GM19397 (cell line): ENCODE data around the gene EFCAB12.

Experiments
- ATAC-seq: cut with Tn5 transposase; IDR thresholded peaks from one replicate; pipeline ENCODE4 v1.9.1; 2021; ENCODE audit warnings: mild to moderate bottlenecking, moderate library complexity; ENCODE audit not compliant: unreplicated experiment

EFCAB12 gene

DNA sequence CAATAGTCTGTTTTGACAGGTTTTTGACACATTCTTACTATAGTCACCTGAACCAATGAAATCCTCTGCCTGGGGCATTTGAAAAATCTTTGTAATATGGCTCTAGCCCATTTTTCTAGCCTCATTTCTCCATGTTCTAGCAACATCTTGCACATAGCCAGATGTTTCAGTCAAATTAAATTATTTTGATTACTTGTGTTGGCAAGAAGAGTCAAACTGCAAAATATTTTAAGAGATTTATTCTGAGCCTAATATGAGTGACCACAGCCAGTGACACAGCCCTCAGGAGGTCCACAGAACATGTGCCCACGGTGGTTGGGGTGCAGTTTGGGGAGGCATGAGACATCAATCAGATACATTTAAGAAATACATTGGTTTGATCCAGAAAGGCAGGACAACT is 18.5 kb upstream of the EFCAB12 start:
- no peak for ATAC-seq

DNA sequence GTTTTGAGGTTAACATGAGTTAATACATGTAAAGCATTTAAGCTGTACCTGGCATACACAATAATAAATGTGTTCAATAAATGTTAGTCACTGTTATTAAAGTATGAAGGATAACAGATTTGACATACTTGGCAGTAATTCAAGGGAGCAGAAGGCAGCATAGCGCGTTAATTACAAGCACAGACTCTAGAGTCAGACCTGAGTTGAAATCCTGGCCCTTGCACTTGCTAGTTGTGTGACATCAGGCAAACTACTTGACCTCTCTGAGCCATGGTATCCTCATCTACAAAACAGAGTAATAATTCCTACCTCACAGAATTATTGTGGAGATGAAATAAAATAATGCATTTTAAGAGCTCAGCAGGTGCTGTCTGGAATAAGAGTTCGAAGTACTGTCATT is 17.0 kb upstream of the EFCAB12 start:
- ATAC-seq: no peak

- ATAC-seq: no peak
Observed at GRCh38 chr3:129442947-129443346, 14.5 kb upstream of the EFCAB12 start.

DNA sequence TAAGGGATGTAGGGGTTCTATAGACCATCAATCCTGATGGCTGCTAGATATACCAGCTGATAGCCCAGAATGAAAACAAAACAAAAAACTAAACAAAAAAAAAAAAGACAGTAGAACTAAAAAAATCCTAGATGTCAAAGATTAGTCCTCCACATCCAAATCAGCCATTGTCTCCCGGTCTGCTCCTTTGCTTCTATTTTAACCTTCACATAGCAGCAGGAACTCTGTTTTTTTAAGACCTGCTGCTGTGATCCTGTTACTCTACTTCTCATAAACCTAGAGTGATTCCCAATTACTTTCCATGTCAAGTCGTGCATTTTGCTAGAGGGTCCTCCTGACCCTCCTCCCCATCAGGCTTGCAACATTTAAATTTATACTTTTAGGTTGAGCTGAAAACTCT is 14.1 kb upstream of the EFCAB12 start:
- no peak for ATAC-seq

- no peak for ATAC-seq
Observed at GRCh38 chr3:129441782-129442181, 13.3 kb upstream of the EFCAB12 start.

GRCh38 chr3:129441215-129441614 is 12.8 kb upstream of the EFCAB12 start:
- ATAC-seq: no peak

GRCh38 chr3:129440618-129441190 is 12.3 kb upstream of the EFCAB12 start:
- no peak for ATAC-seq

GRCh38 chr3:129439817-129440617 is 11.6 kb upstream of the EFCAB12 start, which contains the start of the genes IFT122 and MBD4:
IFT122 (plus strand) TSS chr3:129440224; CDS start chr3:129440331, 107 bp downstream.
MBD4 (minus strand) TSS chr3:129439948; CDS start chr3:129439833, 115 bp downstream.
- peak; percentile 87 for ATAC-seq

- peak; percentile 9 for ATAC-seq
Observed at GRCh38 chr3:129439226-129439816, 10.9 kb upstream of the EFCAB12 start.

GRCh38 chr3:129435367-129435766 is 6.9 kb upstream of the EFCAB12 start:
- ATAC-seq: no peak

- ATAC-seq: no peak
Observed at GRCh38 chr3:129434140-129434539, 5.7 kb upstream of the EFCAB12 start.

DNA sequence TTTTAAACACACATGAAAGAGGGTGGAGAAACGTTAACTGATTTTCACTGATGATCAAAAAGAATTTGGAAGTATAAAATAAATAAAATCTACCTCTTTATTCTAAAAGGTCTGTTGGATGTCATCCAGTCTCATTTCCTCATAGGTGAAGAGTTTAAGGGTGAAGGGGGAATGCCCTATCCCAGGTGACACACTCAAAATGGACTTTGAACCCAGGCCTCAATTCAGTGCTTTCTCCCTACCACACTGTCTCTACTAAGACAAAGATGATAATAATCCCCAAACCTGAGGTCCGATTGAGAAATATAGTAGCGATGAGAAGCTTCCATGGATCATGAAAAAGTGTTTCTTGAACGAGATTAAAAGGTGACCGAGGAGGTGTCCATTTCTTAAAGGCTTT is 5.1 kb upstream of the EFCAB12 start:
- no peak for ATAC-seq

DNA sequence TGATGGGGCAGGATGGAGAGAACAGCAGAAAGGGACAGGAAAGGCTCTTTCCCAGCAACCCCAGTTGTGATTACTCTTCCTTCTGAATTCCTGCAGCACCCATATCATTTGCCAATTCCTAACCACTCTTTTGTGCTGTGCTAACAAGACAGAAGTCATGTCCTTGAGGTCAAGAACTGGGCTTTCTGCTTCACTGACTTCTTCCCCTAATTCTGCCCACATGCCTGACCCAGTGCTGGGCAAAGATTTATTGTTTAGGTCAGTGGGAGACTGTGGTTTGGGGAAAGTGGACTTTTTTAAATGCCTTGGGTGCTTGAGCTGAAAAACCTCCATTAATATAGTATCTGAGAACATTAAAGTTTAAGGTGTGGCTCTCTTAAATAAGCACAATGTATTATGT is 4.2 kb upstream of the EFCAB12 start:
- no peak for ATAC-seq

GRCh38 chr3:129432036-129432435 is 3.6 kb upstream of the EFCAB12 start:
- ATAC-seq: no peak

- ATAC-seq: no peak
Observed at GRCh38 chr3:129429602-129430001, 1.2 kb upstream of the EFCAB12 start.

DNA sequence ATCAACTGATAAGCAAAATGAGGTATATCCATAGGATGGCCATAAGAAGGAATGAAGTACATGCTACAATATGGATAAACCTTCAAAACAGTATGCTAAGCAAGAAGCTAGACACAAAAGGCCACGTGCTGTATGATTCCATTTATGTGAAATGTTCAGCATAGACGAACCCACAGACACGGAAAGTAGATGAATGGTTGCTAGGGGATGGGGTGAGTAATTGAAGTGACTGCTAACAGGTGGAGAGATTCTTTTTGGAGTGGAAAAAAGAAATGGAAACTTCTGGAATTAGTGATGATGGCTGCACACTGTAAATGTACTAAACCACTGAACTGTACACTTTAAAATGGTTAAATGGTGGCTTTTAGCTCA is 630 bp upstream of the EFCAB12 start:
- ATAC-seq: no peak

- ATAC-seq: no peak
Observed at GRCh38 chr3:129428007-129428375, 445 bp downstream of the EFCAB12 start.

DNA sequence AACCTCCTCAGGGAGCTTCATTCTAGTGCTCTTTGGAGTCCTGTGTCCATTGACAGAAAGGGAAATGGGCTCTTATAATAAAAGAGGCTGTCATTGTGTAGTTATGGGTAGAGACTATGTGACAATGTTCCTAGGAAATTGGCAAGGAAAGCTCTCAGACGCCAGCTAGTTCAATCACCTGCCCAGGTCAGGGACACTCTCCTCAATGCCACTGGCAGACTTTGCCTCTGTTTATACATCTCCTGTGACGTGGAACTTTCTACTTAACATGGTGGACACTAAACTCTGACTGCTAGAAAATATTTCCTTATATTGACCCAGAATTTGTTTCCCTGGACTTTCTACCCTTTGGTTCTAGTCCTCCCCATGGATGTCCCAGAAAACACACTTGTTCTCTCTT is 2.8 kb downstream of the EFCAB12 start:
- ATAC-seq: no peak

DNA sequence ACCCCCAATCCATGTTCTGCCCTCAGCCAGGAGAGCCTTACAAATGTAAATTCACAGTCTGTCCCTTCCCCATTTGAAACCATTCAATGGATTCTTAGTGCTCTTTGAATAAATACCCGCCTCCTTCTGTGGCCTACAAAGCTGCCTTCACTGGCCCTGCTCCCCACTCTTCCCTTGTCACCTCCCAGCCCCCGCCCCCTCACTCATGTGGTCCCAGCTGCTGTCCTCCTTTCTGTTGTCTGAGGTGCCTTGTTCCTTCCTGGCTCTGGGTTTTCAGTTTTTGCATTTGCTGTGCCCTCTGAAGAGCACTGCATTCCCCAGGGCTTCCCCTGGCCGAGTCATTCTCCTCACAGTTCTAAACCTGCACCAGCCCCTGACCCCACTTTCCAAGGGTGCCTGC is 3.2 kb downstream of the EFCAB12 start:
- no peak for ATAC-seq

DNA sequence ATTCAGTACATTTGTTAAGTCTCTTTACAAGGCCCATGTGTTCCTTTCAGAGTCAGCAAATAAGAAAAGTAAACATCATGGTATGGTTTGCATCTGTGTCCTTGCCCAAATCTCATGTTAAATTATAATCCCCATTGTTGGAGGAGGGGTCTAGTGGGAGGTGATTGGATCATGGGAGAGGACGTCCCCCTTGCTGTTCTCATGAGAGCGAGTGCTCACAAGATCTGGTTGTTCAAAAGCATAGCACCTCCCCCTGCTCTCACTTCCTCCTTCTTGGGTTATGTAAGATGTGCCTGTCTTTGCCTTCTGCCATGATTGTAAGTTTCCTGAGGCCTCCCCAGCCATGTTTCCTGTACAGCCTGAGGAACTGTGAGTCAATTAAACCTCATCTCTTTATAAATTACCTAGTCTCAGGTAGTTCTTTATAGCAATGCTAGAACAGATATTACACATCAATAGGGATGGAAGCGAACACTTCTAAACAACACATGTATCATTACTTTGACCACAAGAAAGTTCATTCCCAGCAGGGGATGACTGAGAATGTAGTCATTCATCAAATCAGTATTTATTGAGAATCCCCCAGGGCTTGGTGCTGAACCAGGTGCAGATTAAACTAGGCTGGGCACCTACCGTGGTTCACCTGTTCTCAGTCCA is 4.1 kb downstream of the EFCAB12 start:
- ATAC-seq: no peak

DNA sequence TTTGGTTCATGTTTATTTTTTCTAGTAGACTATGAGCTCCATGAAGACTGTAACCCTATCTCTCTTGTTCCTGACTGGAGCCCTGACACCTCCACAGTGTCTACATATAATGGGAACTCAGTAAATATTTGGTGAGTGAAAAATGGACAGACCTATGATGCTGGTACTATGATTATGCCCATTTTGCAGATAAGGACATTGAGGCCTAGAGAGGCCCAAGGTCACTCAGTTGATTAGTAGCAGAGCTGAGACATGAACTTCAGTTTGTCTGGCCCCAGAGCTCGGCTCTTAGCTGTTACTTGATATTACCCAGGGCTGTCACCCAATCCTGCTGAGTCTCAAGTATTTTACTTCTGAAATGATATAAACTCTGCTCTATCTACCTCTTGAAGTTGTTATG is 5.5 kb downstream of the EFCAB12 start:
- no peak for ATAC-seq
